SK-N-MC (cell line): ENCODE measurements around the gene TMEM63A.

ENCODE experiments used
- EZH2 ChIP-seq: fragments of 200-600 bp; sonication (generic); IDR thresholded peaks from one replicate; pipeline ENCODE4 v1.6.1; 2017; ENCODE audit warnings: antibody characterized with exemption
- FOXP2 ChIP-seq: optimal IDR thresholded peaks from 2 replicates; pipeline ENCODE3; 2011; ENCODE audit warnings: mild to moderate bottlenecking, moderate library complexity; ENCODE audit not compliant: insufficient read depth; ENCODE audit errors: extremely low read length, control extremely low read depth
- POLR2AphosphoS5 ChIP-seq: IDR thresholded peaks from 2 replicates; pipeline ENCODE4 v1.6.1; 2012; ENCODE audit warnings: mild to moderate bottlenecking, low read depth, low read length, borderline replicate concordance

DNA sequence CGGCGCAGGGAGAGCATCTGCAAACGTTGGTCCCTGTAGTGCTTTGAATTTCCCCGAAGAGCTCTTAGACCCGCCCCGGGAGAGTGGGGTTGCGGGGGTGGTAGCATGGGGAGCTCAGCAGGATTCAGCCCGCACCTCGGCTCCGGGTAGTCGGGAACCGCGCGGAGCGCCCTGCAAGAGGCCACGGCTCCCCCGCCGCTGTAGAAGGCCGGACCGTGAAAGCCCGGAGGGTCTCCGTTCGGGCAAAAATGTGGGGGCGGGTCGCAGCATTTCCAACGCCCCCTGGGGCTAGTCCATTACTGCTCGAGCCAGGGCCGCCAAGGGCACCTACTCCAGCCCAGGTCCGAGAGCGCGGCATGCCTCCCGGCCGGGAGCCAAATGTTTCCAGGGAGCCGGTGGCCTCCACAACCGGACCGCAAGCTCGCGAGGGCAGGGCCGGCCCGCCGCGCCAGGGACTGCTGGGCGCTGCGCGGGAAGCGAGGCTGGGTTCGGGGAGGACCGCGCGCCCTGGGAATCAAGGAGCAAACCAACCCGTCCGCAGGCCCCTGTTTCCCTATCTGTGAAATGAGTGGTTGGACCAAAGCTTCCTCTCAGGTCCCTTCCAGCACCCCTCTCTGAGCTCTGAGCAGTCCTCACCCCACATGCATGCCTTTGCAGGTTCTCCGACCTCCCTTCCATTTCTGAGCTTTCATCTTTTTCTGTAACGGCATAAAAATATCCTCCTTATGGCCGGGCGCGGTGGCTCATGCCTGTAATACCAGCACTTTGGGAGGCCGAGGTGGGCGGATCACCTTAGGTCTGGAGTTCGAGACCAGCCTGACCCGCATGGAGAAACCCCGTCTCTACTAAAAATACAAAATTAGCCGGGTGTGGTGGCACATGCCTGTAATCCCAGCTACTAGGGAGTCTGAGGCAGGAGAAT, 775 bp upstream of the TMEM63A start:
- TF ChIP-seq EZH2, result no peak
- TF ChIP-seq POLR2AphosphoS5, result no peak
- TF ChIP-seq FOXP2, result no peak
